Skeletal muscle satellite cell (primary cell): ENCODE results near the gene C6orf132.
A peak's percentile ranks its signal among the peaks of the same experiment; 100 is the strongest.

ENCODE experiments used
- H3K27me3 ChIP-seq: 2 replicates; pipeline ENCODE4 v1.7.0; 2013; ENCODE audit warnings: low read length; ENCODE audit not compliant: control insufficient read depth, insufficient read depth
- H3K36me3 ChIP-seq: 2 replicates; pipeline ENCODE4 v1.7.0; 2013; ENCODE audit warnings: mild to moderate bottlenecking, control low read depth, low read length; ENCODE audit not compliant: insufficient read depth
- H3K4me1 ChIP-seq: 2 replicates; pipeline ENCODE4 v1.7.0; 2013; ENCODE audit warnings: low read length; ENCODE audit not compliant: control insufficient read depth, insufficient read depth
- H3K4me2 ChIP-seq: 2 replicates; pipeline ENCODE4 v1.7.0; 2013; ENCODE audit warnings: mild to moderate bottlenecking, low read length
- H3K4me3 ChIP-seq: 2 replicates; pipeline ENCODE4 v1.7.0; 2013; ENCODE audit warnings: low read length
- H3K9ac ChIP-seq: 2 replicates; pipeline ENCODE4 v1.7.0; 2013; ENCODE audit warnings: mild to moderate bottlenecking, low read depth, low read length, moderate library complexity
- H3K9me3 ChIP-seq: replicated peaks from 2 replicates; pipeline ENCODE4 v1.7.0; 2013; ENCODE audit warnings: mild to moderate bottlenecking, control low read depth, low read length

C6orf132 gene

GRCh38 chr6:42133926-42134325, 8.5 kb downstream of the C6orf132 start:
- Histone ChIP-seq H3K9ac (no peak overlapping the region), H3K36me3 (no peaks in the 10 kb centered on the region), H3K27me3 (no peaks in the 10 kb centered on the region), H3K4me2 (no peak overlapping the region), H3K4me1 (peaks cover 25% of the 10 kb centered on the region), H3K4me3 (no peak overlapping the region), H3K9me3 (no peaks in the 10 kb centered on the region)

GRCh38 chr6:42131531-42131930, 10.9 kb downstream of the C6orf132 start:
- no peaks in the 10 kb centered on the region for H3K36me3 ChIP-seq
- peak overlapping the region; percentile 55 for H3K9ac ChIP-seq
- H3K4me3 ChIP-seq, result peak overlapping the region; percentile 12

GRCh38 chr6:42129360-42129676, 13.1 kb downstream of the C6orf132 start:
- H3K27me3 ChIP-seq, result no peaks in the 10 kb centered on the region
- H3K4me3 ChIP-seq, result no peak overlapping the region
- H3K9ac ChIP-seq, result no peak overlapping the region
- H3K9me3 ChIP-seq, result no peaks in the 10 kb centered on the region
- H3K4me1 ChIP-seq, result peaks cover 9% of the 10 kb centered on the region
- H3K36me3 ChIP-seq, result peaks cover 8% of the 10 kb centered on the region
- H3K4me2 ChIP-seq, result no peak overlapping the region

More at GRCh38 chr6:42131531-42131930, 10.9 kb downstream of the C6orf132 start:
- Histone ChIP-seq H3K27me3 (no peaks in the 10 kb centered on the region), H3K4me1 (peaks cover 13% of the 10 kb centered on the region), H3K4me2 (peak overlapping the region; percentile 54), H3K9me3 (no peaks in the 10 kb centered on the region)

- Histone ChIP-seq H3K9ac (no peak overlapping the region), H3K4me3 (no peak overlapping the region), H3K4me1 (peaks cover 9% of the 10 kb centered on the region), H3K27me3 (no peaks in the 10 kb centered on the region), H3K4me2 (no peak overlapping the region), H3K36me3 (peaks cover 8% of the 10 kb centered on the region), H3K9me3 (no peaks in the 10 kb centered on the region)
Observed at GRCh38 chr6:42128460-42129359, 13.7 kb downstream of the C6orf132 start.

GRCh38 chr6:42125663-42126062, 16.8 kb downstream of the C6orf132 start:
- Histone ChIP-seq H3K9ac (no peak overlapping the region), H3K27me3 (no peaks in the 10 kb centered on the region), H3K9me3 (no peaks in the 10 kb centered on the region), H3K36me3 (peaks cover 8% of the 10 kb centered on the region), H3K4me3 (no peak overlapping the region), H3K4me2 (no peak overlapping the region), H3K4me1 (peaks cover 22% of the 10 kb centered on the region)

- Histone ChIP-seq H3K9ac (no peak overlapping the region), H3K27me3 (no peaks in the 10 kb centered on the region), H3K4me1 (peaks cover 22% of the 10 kb centered on the region), H3K36me3 (peaks cover 8% of the 10 kb centered on the region), H3K4me2 (no peak overlapping the region), H3K4me3 (no peak overlapping the region), H3K9me3 (no peaks in the 10 kb centered on the region)
Observed at GRCh38 chr6:42125231-42125630, 17.2 kb downstream of the C6orf132 start.

GRCh38 chr6:42124223-42124836, 18.1 kb downstream of the C6orf132 start:
- no peak overlapping the region for H3K4me2 ChIP-seq
- no peaks in the 10 kb centered on the region for H3K27me3 ChIP-seq
- no peak overlapping the region for H3K9ac ChIP-seq
- peaks cover 8% of the 10 kb centered on the region for H3K36me3 ChIP-seq
- peaks cover 22% of the 10 kb centered on the region for H3K4me1 ChIP-seq
- no peak overlapping the region for H3K4me3 ChIP-seq
- H3K9me3 ChIP-seq, result no peaks in the 10 kb centered on the region

- no peak overlapping the region for H3K4me3 ChIP-seq
- peaks cover 27% of the 10 kb centered on the region for H3K4me1 ChIP-seq
- no peaks in the 10 kb centered on the region for H3K9me3 ChIP-seq
- no peak overlapping the region for H3K4me2 ChIP-seq
- H3K9ac ChIP-seq, result no peak overlapping the region
- H3K36me3 ChIP-seq, result peaks cover 8% of the 10 kb centered on the region
- H3K27me3 ChIP-seq, result no peaks in the 10 kb centered on the region
Observed at GRCh38 chr6:42123379-42124103, 18.9 kb downstream of the C6orf132 start.

- Histone ChIP-seq H3K4me1 (peaks cover 34% of the 10 kb centered on the region), H3K27me3 (no peaks in the 10 kb centered on the region), H3K9ac (no peak overlapping the region), H3K9me3 (no peaks in the 10 kb centered on the region), H3K4me2 (no peak overlapping the region), H3K36me3 (peaks cover 8% of the 10 kb centered on the region), H3K4me3 (no peak overlapping the region)
Observed at GRCh38 chr6:42120895-42121865, 21.2 kb downstream of the C6orf132 start.

- no peaks in the 10 kb centered on the region for H3K27me3 ChIP-seq
- no peak overlapping the region for H3K4me2 ChIP-seq
- no peak overlapping the region for H3K9ac ChIP-seq
- H3K9me3 ChIP-seq, result no peaks in the 10 kb centered on the region
- peaks cover 39% of the 10 kb centered on the region for H3K4me1 ChIP-seq
- H3K4me3 ChIP-seq, result no peak overlapping the region
- H3K36me3 ChIP-seq, result no peaks in the 10 kb centered on the region
Observed at GRCh38 chr6:42118162-42119001, 24.0 kb downstream of the C6orf132 start.
